GM23338 (cell line): ENCODE data around the gene ARF1. TPM values are rescaled to one million over a fixed set of nuclear protein-coding genes. Genes with fewer than 3 reads are reported as not detected.

Source experiments
- ATAC-seq: fragments of 200-7000 bp; cut with Tn5 transposase; 3 replicates; pipeline ENCODE4 v1.9.1; 2020
- DNase-seq: peaks from one replicate; pipeline ENCODE4 v3.0.0-alpha.2; 2015; ENCODE audit warnings: low spot score
- H2AFZ ChIP-seq: fragments of 200-600 bp; sonication (generic); 2 replicates; pipeline ENCODE4 v1.8.0; 2016; ENCODE audit warnings: antibody characterized with exemption, mild to moderate bottlenecking, moderate library complexity
- H3F3A ChIP-seq: fragments of 200-600 bp; sonication (generic); replicated peaks from 2 replicates; pipeline ENCODE4 v1.8.0; 2017; ENCODE audit warnings: antibody characterized with exemption, mixed run types, low read depth
- H3K27ac ChIP-seq: fragments of 200-600 bp; sonication (generic); 2 replicates; pipeline ENCODE4 v1.6.1; 2016; ENCODE audit warnings: low read depth
- H3K27me3 ChIP-seq: fragments of 200-600 bp; sonication (generic); 2 replicates; pipeline ENCODE4 v1.8.0; 2016; ENCODE audit warnings: mild to moderate bottlenecking, mixed run types, moderate library complexity; ENCODE audit not compliant: insufficient read depth
- H3K36me3 ChIP-seq: fragments of 200-600 bp; sonication (generic); 2 replicates; pipeline ENCODE4 v1.8.0; 2016; ENCODE audit warnings: mild to moderate bottlenecking; ENCODE audit not compliant: insufficient read depth
- H3K4me1 ChIP-seq: fragments of 200-600 bp; sonication (generic); 2 replicates; pipeline ENCODE4 v1.8.0; 2016; ENCODE audit warnings: mild to moderate bottlenecking, moderate library complexity; ENCODE audit not compliant: insufficient read depth
- H3K4me2 ChIP-seq: fragments of 200-600 bp; sonication (generic); 2 replicates; pipeline ENCODE4 v1.7.1; 2017; ENCODE audit warnings: mixed run types
- H3K4me3 ChIP-seq: fragments of 200-600 bp; sonication (generic); 2 replicates; pipeline ENCODE4 v1.6.1; 2016; ENCODE audit warnings: mixed run types
- H3K79me2 ChIP-seq: fragments of 200-600 bp; sonication (generic); replicated peaks from 2 replicates; pipeline ENCODE4 v1.8.0; 2017; ENCODE audit warnings: mild to moderate bottlenecking; ENCODE audit not compliant: insufficient read depth
- H3K9me2 ChIP-seq: fragments of 200-600 bp; sonication (generic); 2 replicates; pipeline ENCODE4 v1.8.0; 2017; ENCODE audit not compliant: insufficient read depth
- H4K20me1 ChIP-seq: fragments of 200-600 bp; sonication (generic); replicated peaks from 2 replicates; pipeline ENCODE4 v1.8.0; 2017; ENCODE audit warnings: mild to moderate bottlenecking; ENCODE audit not compliant: insufficient read depth
- H3K27ac Mint-ChIP-seq: 2 replicates; pipeline ENCODE4 v1.8.0; 2020; ENCODE audit warnings: inconsistent platforms, mild to moderate bottlenecking, moderate library complexity, mixed read lengths
- H3K27me3 Mint-ChIP-seq: 3 replicates; pipeline ENCODE4 v1.8.0; 2022; ENCODE audit warnings: low read depth, mild to moderate bottlenecking, moderate library complexity, mixed read lengths, inconsistent platforms; ENCODE audit not compliant: insufficient read depth, poor library complexity
- H3K36me3 Mint-ChIP-seq: 3 replicates; pipeline ENCODE4 v1.8.0; 2021; ENCODE audit warnings: low read depth, mild to moderate bottlenecking, inconsistent platforms, moderate library complexity, mixed read lengths
- H3K4me1 Mint-ChIP-seq: 3 replicates; pipeline ENCODE4 v1.8.0; 2020; ENCODE audit warnings: mild to moderate bottlenecking, inconsistent platforms, mixed read lengths
- H3K4me3 Mint-ChIP-seq: 3 replicates; pipeline ENCODE4 v1.8.0; 2021; ENCODE audit warnings: moderate library complexity, mild to moderate bottlenecking, inconsistent platforms, mixed read lengths
- H3K9me3 Mint-ChIP-seq: 3 replicates; pipeline ENCODE4 v1.8.0; 2020; ENCODE audit warnings: moderate library complexity, mild to moderate bottlenecking, inconsistent platforms, mixed read lengths
- CREB1 ChIP-seq: fragments of 250-450 bp; sonication (Bioruptor Pico); IDR thresholded peaks from 2 replicates; pipeline ENCODE4 v1.5.0; 2020; ENCODE audit warnings: low read depth, mild to moderate bottlenecking, moderate library complexity
- EZH2 ChIP-seq: fragments of 200-600 bp; sonication (generic); IDR thresholded peaks from one replicate; pipeline ENCODE4 v1.8.0; 2017; ENCODE audit warnings: antibody characterized with exemption, mild to moderate bottlenecking, low read depth; ENCODE audit not compliant: unreplicated experiment
- EZH2phosphoT487 ChIP-seq: fragments of 200-600 bp; sonication (generic); IDR thresholded peaks from one replicate; pipeline ENCODE4 v1.8.1; 2018; ENCODE audit warnings: antibody characterized with exemption; ENCODE audit not compliant: unreplicated experiment
- JUNB ChIP-seq: IDR thresholded peaks from one replicate; pipeline ENCODE4 v1.6.1; 2016; ENCODE audit warnings: antibody characterized with exemption; ENCODE audit not compliant: unreplicated experiment
- POLR2AphosphoS5 ChIP-seq: IDR thresholded peaks from 2 replicates; pipeline ENCODE4 v1.6.1; 2016; ENCODE audit warnings: antibody characterized with exemption, low read depth
- REST ChIP-seq: IDR thresholded peaks from one replicate; pipeline ENCODE4 v1.6.1; 2018; ENCODE audit warnings: antibody characterized with exemption; ENCODE audit not compliant: unreplicated experiment
- STAT1 ChIP-seq: IDR thresholded peaks from one replicate; pipeline ENCODE4 v1.6.1; 2016; ENCODE audit warnings: antibody characterized with exemption; ENCODE audit not compliant: unreplicated experiment
- ZNF331 ChIP-seq: fragments of 250-450 bp; sonication (Bioruptor Pico); IDR thresholded peaks from 2 replicates; pipeline ENCODE4 v1.5.0; 2020; ENCODE audit warnings: low read depth, mild to moderate bottlenecking, moderate library complexity
- polyA plus RNA-seq: library from polyadenylated mRNA; unstranded; fragments of >200 nt; fragmentation: Nextera tagmentation; extraction: Ambion mirVana; gene quantifications from 2 replicates; pipeline ENCODE4 v1.2.1, GENCODE V29; 2016
- total RNA-seq: library from RNA; depleted of rRNA; stranded (reverse); fragments of >200 nt; shearing (Covaris generic); gene quantifications from 2 replicates; pipeline ENCODE4 v1.2.3, GENCODE V29; 2014
- TF ChIP-seq, protein P1 (sequence below): fragments of 250-450 bp; sonication (Bioruptor Pico); IDR thresholded peaks from 2 replicates; pipeline ENCODE4 v1.5.0; 2020; ENCODE audit warnings: mild to moderate bottlenecking, moderate library complexity

Gene ARF1
- total and polyA plus RNA-seq, 2 experiments from 2014 or later: 210 to 306 TPM

DNA sequence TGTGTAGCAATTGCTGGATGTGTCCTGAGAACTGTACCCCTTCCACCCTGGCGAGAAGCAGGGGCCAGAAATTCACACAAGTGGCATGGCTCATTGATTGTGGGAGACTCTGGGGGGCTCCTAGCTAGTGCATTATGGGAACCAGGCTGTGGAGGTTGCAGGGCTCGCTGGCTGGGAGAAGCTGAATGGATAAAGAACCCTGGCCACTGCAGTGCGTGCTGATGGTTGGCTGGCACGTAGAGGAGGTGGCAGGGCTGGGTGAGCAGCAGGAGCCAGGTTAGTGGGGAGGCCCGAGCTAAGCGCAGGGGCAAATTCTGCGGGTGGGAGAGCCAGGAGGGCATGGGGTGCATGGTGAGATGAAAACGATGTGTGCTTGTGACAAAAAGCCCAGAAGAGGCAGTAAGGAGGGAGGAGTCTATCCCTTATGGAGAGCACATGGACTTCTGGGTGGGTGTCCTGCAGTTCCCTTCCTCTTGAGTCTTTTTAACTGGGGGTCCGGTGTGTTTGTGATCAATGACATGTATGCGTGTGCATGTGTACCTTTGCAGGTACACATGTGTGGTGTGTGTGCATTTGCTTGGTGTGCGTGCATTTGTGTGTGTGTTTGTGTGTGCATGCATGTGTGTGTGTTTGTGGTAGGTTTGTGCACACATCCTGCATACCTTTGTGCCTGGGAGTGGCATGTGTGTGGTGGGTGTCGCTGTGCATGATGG lies 61.1 kb downstream of the ARF1 start:
- Histone ChIP-seq H3K79me2 (peaks cover 34% of the 10 kb centered on the region), H3K4me1 (peaks cover 5% of the 10 kb centered on the region; the same call in 1 of the 2 replicates), H3K36me3 (no peaks in the 10 kb centered on the region), H4K20me1 (no peaks in the 10 kb centered on the region), H3F3A (no peaks in the 10 kb centered on the region), H3K9me2 (no peaks in the 10 kb centered on the region), H3K27ac (no peak overlapping the region), H3K4me2 (no peak overlapping the region), H3K27me3 (no peaks in the 10 kb centered on the region), H3K4me3 (no peak overlapping the region), H2AFZ (no peak overlapping the region)
- Mint-ChIP-seq H3K4me1 (peaks cover 2% of the 10 kb centered on the region; the same call in 1 of the 3 replicates), H3K27ac (no peak overlapping the region), H3K4me3 (no peak overlapping the region; the same call in 1 of the 3 replicates), H3K9me3 (no peaks in the 10 kb centered on the region; the same call in 2 of the 3 replicates), H3K36me3 (no peaks in the 10 kb centered on the region; the same call in 1 of the 3 replicates), H3K27me3 (peaks cover 13% of the 10 kb centered on the region)
- no peak for TF ChIP-seq JUNB
- no peak for TF ChIP-seq STAT1
- no peak for TF ChIP-seq CREB1 (CRISPR knock-in tag)
- no peak for TF ChIP-seq EZH2phosphoT487
- no peak for TF ChIP-seq POLR2AphosphoS5
- no peak for DNase-seq
- ATAC-seq: no peak

DNA sequence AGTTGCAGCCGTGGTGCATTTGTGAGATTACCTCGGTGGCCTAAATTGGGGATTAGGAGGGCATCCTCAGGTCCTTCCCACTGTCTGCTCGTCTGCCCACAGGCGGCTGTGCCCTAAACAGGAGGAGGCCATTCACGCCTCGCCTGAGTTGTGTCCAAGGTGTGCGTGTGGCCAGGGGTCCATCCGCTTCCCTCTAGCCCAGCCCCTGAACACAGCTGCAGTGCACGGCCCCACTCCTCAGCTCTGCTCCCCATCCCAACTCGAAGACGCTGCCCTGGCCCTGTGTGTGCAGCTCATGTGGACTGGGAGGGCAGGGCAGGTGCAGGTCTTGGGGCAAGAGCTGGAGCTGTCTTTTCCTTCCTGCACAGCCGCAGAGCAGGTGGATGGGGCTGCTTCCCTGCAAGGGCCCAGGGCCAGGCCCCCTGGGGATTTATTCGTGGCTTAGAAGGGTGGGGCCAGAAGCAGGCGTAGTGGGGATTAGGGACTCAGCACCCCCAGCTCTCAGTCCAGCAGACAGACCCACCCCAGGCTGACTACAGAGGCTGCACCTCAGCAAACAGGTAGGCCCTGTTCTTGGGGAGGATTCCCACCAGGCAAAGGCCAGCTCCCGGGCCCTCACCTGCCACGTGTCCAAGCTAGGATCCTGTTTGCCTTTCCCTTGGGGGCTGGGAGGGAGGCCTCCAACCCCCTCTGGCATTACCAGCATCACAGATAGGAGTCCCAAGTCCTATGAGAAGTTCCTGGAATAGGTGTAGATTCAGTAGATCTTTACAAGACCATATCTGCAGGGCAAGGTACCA lies 61.9 kb downstream of the ARF1 start:
- Mint-ChIP-seq H3K4me1 (peaks cover 2% of the 10 kb centered on the region; the same call in 1 of the 3 replicates), H3K36me3 (no peaks in the 10 kb centered on the region; the same call in 1 of the 3 replicates), H3K27ac (no peak overlapping the region), H3K27me3 (peaks cover 10% of the 10 kb centered on the region), H3K9me3 (no peaks in the 10 kb centered on the region; the same call in 2 of the 3 replicates), H3K4me3 (no peak overlapping the region)
- Histone ChIP-seq H3K27me3 (no peaks in the 10 kb centered on the region), H2AFZ (no peak overlapping the region), H3K79me2 (peaks cover 34% of the 10 kb centered on the region), H3F3A (no peaks in the 10 kb centered on the region), H3K9me2 (no peaks in the 10 kb centered on the region), H3K4me2 (no peak overlapping the region), H3K36me3 (no peaks in the 10 kb centered on the region), H3K27ac (no peak overlapping the region), H3K4me1 (peaks cover 5% of the 10 kb centered on the region; the same call in 1 of the 2 replicates), H4K20me1 (no peaks in the 10 kb centered on the region), H3K4me3 (no peak overlapping the region)
- ATAC-seq: no peak
- no peak for DNase-seq
- TF ChIP-seq JUNB: no peak
- TF ChIP-seq, protein P1, sequence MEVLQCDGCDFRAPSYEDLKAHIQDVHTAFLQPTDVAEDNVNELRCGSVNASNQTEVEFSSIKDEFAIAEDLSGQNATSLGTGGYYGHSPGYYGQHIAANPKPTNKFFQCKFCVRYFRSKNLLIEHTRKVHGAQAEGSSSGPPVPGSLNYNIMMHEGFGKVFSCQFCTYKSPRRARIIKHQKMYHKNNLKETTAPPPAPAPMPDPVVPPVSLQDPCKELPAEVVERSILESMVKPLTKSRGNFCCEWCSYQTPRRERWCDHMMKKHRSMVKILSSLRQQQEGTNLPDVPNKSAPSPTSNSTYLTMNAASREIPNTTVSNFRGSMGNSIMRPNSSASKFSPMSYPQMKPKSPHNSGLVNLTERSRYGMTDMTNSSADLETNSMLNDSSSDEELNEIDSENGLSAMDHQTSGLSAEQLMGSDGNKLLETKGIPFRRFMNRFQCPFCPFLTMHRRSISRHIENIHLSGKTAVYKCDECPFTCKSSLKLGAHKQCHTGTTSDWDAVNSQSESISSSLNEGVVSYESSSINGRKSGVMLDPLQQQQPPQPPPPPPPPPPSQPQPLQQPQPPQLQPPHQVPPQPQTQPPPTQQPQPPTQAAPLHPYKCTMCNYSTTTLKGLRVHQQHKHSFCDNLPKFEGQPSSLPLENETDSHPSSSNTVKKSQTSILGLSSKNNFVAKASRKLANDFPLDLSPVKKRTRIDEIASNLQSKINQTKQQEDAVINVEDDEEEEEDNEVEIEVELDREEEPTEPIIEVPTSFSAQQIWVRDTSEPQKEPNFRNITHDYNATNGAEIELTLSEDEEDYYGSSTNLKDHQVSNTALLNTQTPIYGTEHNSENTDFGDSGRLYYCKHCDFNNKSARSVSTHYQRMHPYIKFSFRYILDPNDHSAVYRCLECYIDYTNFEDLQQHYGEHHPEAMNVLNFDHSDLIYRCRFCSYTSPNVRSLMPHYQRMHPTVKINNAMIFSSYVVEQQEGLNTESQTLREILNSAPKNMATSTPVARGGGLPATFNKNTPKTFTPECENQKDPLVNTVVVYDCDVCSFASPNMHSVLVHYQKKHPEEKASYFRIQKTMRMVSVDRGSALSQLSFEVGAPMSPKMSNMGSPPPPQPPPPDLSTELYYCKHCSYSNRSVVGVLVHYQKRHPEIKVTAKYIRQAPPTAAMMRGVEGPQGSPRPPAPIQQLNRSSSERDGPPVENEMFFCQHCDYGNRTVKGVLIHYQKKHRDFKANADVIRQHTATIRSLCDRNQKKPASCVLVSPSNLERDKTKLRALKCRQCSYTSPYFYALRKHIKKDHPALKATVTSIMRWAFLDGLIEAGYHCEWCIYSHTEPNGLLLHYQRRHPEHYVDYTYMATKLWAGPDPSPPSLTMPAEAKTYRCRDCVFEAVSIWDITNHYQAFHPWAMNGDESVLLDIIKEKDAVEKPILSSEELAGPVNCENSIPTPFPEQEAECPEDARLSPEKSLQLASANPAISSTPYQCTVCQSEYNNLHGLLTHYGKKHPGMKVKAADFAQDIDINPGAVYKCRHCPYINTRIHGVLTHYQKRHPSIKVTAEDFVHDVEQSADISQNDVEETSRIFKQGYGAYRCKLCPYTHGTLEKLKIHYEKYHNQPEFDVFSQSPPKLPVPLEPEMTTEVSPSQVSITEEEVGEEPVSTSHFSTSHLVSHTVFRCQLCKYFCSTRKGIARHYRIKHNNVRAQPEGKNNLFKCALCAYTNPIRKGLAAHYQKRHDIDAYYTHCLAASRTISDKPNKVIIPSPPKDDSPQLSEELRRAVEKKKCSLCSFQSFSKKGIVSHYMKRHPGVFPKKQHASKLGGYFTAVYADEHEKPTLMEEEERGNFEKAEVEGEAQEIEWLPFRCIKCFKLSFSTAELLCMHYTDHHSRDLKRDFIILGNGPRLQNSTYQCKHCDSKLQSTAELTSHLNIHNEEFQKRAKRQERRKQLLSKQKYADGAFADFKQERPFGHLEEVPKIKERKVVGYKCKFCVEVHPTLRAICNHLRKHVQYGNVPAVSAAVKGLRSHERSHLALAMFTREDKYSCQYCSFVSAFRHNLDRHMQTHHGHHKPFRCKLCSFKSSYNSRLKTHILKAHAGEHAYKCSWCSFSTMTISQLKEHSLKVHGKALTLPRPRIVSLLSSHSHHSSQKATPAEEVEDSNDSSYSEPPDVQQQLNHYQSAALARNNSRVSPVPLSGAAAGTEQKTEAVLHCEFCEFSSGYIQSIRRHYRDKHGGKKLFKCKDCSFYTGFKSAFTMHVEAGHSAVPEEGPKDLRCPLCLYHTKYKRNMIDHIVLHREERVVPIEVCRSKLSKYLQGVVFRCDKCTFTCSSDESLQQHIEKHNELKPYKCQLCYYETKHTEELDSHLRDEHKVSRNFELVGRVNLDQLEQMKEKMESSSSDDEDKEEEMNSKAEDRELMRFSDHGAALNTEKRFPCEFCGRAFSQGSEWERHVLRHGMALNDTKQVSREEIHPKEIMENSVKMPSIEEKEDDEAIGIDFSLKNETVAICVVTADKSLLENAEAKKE: no peak
- TF ChIP-seq POLR2AphosphoS5: no peak
- TF ChIP-seq REST: no peak
- no peak for TF ChIP-seq ZNF331
- TF ChIP-seq EZH2: no peak
- no peak for TF ChIP-seq CREB1 (CRISPR knock-in tag)
